WTC11 (cell line): ENCODE data around the gene CHST15. TPM values are rescaled to one million over a fixed set of nuclear protein-coding genes. Genes with fewer than 3 reads are reported as not detected.

Experiments
- ATAC-seq: fragments of 200-7000 bp; cut with Tn5 transposase; 2 replicates; pipeline ENCODE4 v1.10.0; 2021; ENCODE audit warnings: mild to moderate bottlenecking, moderate library complexity
- CTCF ChIA-PET: fragments of 300-600 bp; sonication (Branson Sonifier 250); formaldehyde crosslinking; loops from one replicate; lab custom pipeline; 2021; ENCODE audit warnings: antibody characterized with exemption; lab: Charles Lee
- POLR2A ChIA-PET: fragments of 350-600 bp; sonication (Branson Sonifier 250); formaldehyde crosslinking; loops from one replicate; lab custom pipeline; 2021; ENCODE audit warnings: antibody characterized with exemption; lab: Charles Lee
- DNase-seq: peaks from one replicate; pipeline ENCODE4 v3.0.0; 2021; ENCODE audit warnings: low spot score
- H3K27ac Mint-ChIP-seq: 2 replicates; pipeline ENCODE4 v1.8.0; 2021; ENCODE audit warnings: mixed read lengths
- H3K27me3 Mint-ChIP-seq: 2 replicates; pipeline ENCODE4 v1.8.0; 2021; ENCODE audit warnings: low read depth, mild to moderate bottlenecking, moderate library complexity, mixed read lengths
- H3K36me3 Mint-ChIP-seq: 2 replicates; pipeline ENCODE4 v1.8.0; 2021; ENCODE audit warnings: mixed read lengths
- H3K4me1 Mint-ChIP-seq: 2 replicates; pipeline ENCODE4 v1.8.0; 2022; ENCODE audit warnings: mixed read lengths
- H3K4me3 Mint-ChIP-seq: 2 replicates; pipeline ENCODE4 v1.8.0; 2021; ENCODE audit warnings: mild to moderate bottlenecking, moderate library complexity, mixed read lengths
- H3K9me3 Mint-ChIP-seq: 2 replicates; pipeline ENCODE4 v1.8.0; 2021; ENCODE audit warnings: mixed read lengths
- AR ChIP-seq: fragments of 250-450 bp; sonication (Bioruptor Pico); IDR thresholded peaks from 2 replicates; pipeline ENCODE4 v1.9.0; 2021; ENCODE audit warnings: mild to moderate bottlenecking
- ATF6 ChIP-seq: sonication (generic); formaldehyde crosslinking; IDR thresholded peaks from 2 replicates; pipeline ENCODE4 v1.8.1; 2023; ENCODE audit warnings: mild to moderate bottlenecking, missing genetic modification reagents
- CREM ChIP-seq: sonication (generic); formaldehyde crosslinking; IDR thresholded peaks from 2 replicates; pipeline ENCODE4 v1.8.1; 2022; ENCODE audit warnings: mild to moderate bottlenecking, missing genetic modification reagents, moderate library complexity
- E2F5 ChIP-seq: sonication (generic); formaldehyde crosslinking; IDR thresholded peaks from 2 replicates; pipeline ENCODE4 v1.8.1; 2022; ENCODE audit warnings: mild to moderate bottlenecking, moderate library complexity, missing genetic modification reagents
- ETV6 ChIP-seq: sonication (generic); formaldehyde crosslinking; IDR thresholded peaks from 2 replicates; pipeline ENCODE4 v1.8.1; 2022; ENCODE audit warnings: mild to moderate bottlenecking, missing genetic modification reagents
- GABPB1 ChIP-seq: sonication (generic); formaldehyde crosslinking; IDR thresholded peaks from 2 replicates; pipeline ENCODE4 v1.8.1; 2023; ENCODE audit warnings: mild to moderate bottlenecking, missing genetic modification reagents
- GTF2I ChIP-seq: fragments of 250-450 bp; sonication (Bioruptor Pico); conservative IDR thresholded peaks from 2 replicates; pipeline ENCODE4 v1.4.0; 2021; ENCODE audit warnings: mild to moderate bottlenecking
- JUN ChIP-seq: sonication (generic); formaldehyde crosslinking; IDR thresholded peaks from 2 replicates; pipeline ENCODE4 v1.8.0; 2023; ENCODE audit warnings: mild to moderate bottlenecking, missing genetic modification reagents
- MAX ChIP-seq: sonication (generic); formaldehyde crosslinking; IDR thresholded peaks from 2 replicates; pipeline ENCODE4 v1.8.0; 2022; ENCODE audit warnings: mild to moderate bottlenecking, missing genetic modification reagents
- MYBL2 ChIP-seq: sonication (generic); formaldehyde crosslinking; IDR thresholded peaks from 2 replicates; pipeline ENCODE4 v1.8.1; 2023; ENCODE audit warnings: mild to moderate bottlenecking, moderate library complexity, missing genetic modification reagents
- PRDM15 ChIP-seq: sonication (generic); formaldehyde crosslinking; IDR thresholded peaks from 2 replicates; pipeline ENCODE4 v1.8.0; 2022; ENCODE audit warnings: missing genetic modification reagents
- PREB ChIP-seq: sonication (generic); formaldehyde crosslinking; IDR thresholded peaks from 2 replicates; pipeline ENCODE4 v1.8.1; 2022; ENCODE audit warnings: mild to moderate bottlenecking, missing genetic modification reagents, moderate library complexity, borderline replicate concordance
- RELA ChIP-seq: sonication (generic); formaldehyde crosslinking; IDR thresholded peaks from 2 replicates; pipeline ENCODE4 v1.8.1; 2022; ENCODE audit warnings: missing genetic modification reagents, mild to moderate bottlenecking, borderline replicate concordance
- RORB ChIP-seq: fragments of 250-450 bp; sonication (Bioruptor Pico); IDR thresholded peaks from 2 replicates; pipeline ENCODE4 v1.9.0; 2021; ENCODE audit warnings: mild to moderate bottlenecking
- SMAD3 ChIP-seq: sonication (generic); formaldehyde crosslinking; IDR thresholded peaks from 2 replicates; pipeline ENCODE4 v1.8.0; 2022; ENCODE audit warnings: missing genetic modification reagents, mild to moderate bottlenecking, borderline replicate concordance
- SMAD4 ChIP-seq: sonication (generic); formaldehyde crosslinking; IDR thresholded peaks from 2 replicates; pipeline ENCODE4 v1.8.0; 2022; ENCODE audit warnings: mild to moderate bottlenecking, missing genetic modification reagents
- SOX15 ChIP-seq: fragments of 250-450 bp; sonication (Bioruptor Pico); IDR thresholded peaks from 2 replicates; pipeline ENCODE4 v1.9.0; 2021; ENCODE audit warnings: mild to moderate bottlenecking
- ZMAT4 ChIP-seq: fragments of 250-450 bp; sonication (Bioruptor Pico); IDR thresholded peaks from 2 replicates; pipeline ENCODE4 v1.9.0; 2021; ENCODE audit warnings: mild to moderate bottlenecking
- total RNA-seq: library from RNA; stranded (reverse); gene quantifications from 3 replicates; pipeline ENCODE4 v1.2.3, GENCODE V29; 2021

CHST15 gene
- total RNA-seq, 1 experiment from 2014 or later = 10.7 TPM

GRCh38 chr10:124099604-124100003, 6.2 kb upstream of the CHST15 start:
- DNase-seq = no peak
- POLR2A ChIA-PET = no interaction called here
- Mint-ChIP-seq H3K4me1 (peaks cover 11% of the 10 kb centered on the region), H3K27ac (no peak overlapping the region), H3K27me3 (peaks cover 17% of the 10 kb centered on the region), H3K9me3 (peaks cover 19% of the 10 kb centered on the region), H3K36me3 (peaks cover 2% of the 10 kb centered on the region; the same call in 1 of the 2 replicates), H3K4me3 (no peak overlapping the region)
- no peak for TF ChIP-seq RELA (CRISPR knock-in tag)
- TF ChIP-seq SMAD4 = no peak
- no peak for TF ChIP-seq MYBL2
- CTCF ChIA-PET = interaction anchor here (0.6 kb wide), 1 partner anchor 19 kb away, joined by 3 read pairs; no protein-coding TSS in a partner anchor
- no peak for ATAC-seq

- POLR2A ChIA-PET = no interaction called here
- H3K27me3 Mint-ChIP-seq = peaks cover 27% of the 10 kb centered on the region
- CTCF ChIA-PET = interaction anchor here (0.6 to 1.4 kb wide), 2 partner anchors 104 to 791 kb away, joined by 3 to 7 read pairs; no protein-coding TSS in a partner anchor
Observed at GRCh38 chr10:124098575-124098974, 5.2 kb upstream of the CHST15 start.

GRCh38 chr10:124097883-124098282, 4.5 kb upstream of the CHST15 start:
- POLR2A ChIA-PET = no interaction called here
- H3K4me3 Mint-ChIP-seq = no peak overlapping the region
- DNase-seq (no peak), ATAC-seq (no peak)
- H3K27ac Mint-ChIP-seq = no peak overlapping the region
- H3K9me3 Mint-ChIP-seq = peaks cover 19% of the 10 kb centered on the region
- H3K4me1 Mint-ChIP-seq = peaks cover 15% of the 10 kb centered on the region
- peaks cover 28% of the 10 kb centered on the region for H3K27me3 Mint-ChIP-seq
- CTCF ChIA-PET = interaction anchor here (0.6 to 1.4 kb wide), 3 partner anchors 29 to 792 kb away, joined by 3 to 7 read pairs (median 3); no protein-coding TSS in a partner anchor
- peaks cover 2% of the 10 kb centered on the region; the same call in 1 of the 2 replicates for H3K36me3 Mint-ChIP-seq
- no peak for TF ChIP-seq E2F5
- TF ChIP-seq ETV6 (CRISPR knock-in tag) = no peak
- no peak for TF ChIP-seq AR (CRISPR knock-in tag)
- no peak for TF ChIP-seq SOX15 (CRISPR knock-in tag)
- TF ChIP-seq JUN (CRISPR knock-in tag) = no peak

More at GRCh38 chr10:124098575-124098974, 5.2 kb upstream of the CHST15 start:
- Mint-ChIP-seq H3K9me3 (peaks cover 19% of the 10 kb centered on the region), H3K36me3 (peaks cover 2% of the 10 kb centered on the region; the same call in 1 of the 2 replicates), H3K4me3 (no peak overlapping the region), H3K4me1 (peaks cover 15% of the 10 kb centered on the region), H3K27ac (no peak overlapping the region)
- no peak for DNase-seq
- ATAC-seq = no peak
- TF ChIP-seq RORB = no peak
- TF ChIP-seq PRDM15 (CRISPR knock-in tag) = no peak

GRCh38 chr10:124096494-124096893, 3.1 kb upstream of the CHST15 start:
- Mint-ChIP-seq H3K4me1 (peaks cover 15% of the 10 kb centered on the region), H3K9me3 (peaks cover 19% of the 10 kb centered on the region), H3K4me3 (no peak overlapping the region), H3K27me3 (peaks cover 32% of the 10 kb centered on the region), H3K27ac (no peak overlapping the region), H3K36me3 (peaks cover 2% of the 10 kb centered on the region; the same call in 1 of the 2 replicates)
- DNase-seq = no peak
- CTCF ChIA-PET = no interaction called here
- POLR2A ChIA-PET = no interaction called here
- ATAC-seq = no peak
- TF ChIP-seq ATF6 (no peak), CREM (CRISPR knock-in tag) (no peak), PREB (CRISPR knock-in tag) (no peak), GTF2I (CRISPR knock-in tag) (no peak), MAX (CRISPR knock-in tag) (no peak), GABPB1 (no peak), ZMAT4 (no peak), SMAD3 (no peak)
